HEK293 (cell line): ENCODE data around the gene CIB1.
"Not testable (repeated sequence)": the region's sequence is repeated elsewhere in the genome, so short reads cannot be mapped to it uniquely, and the experiment has no call there.

Source experiments
- CTCF ChIA-PET: fragments of 350-600 bp; formaldehyde crosslinking; extraction: SDS; loops from one replicate; lab custom pipeline; 2021; ENCODE audit warnings: antibody characterized with exemption; lab: Yijun Ruan, JAX
- POLR2A ChIA-PET: fragments of 300-600 bp; formaldehyde crosslinking; extraction: SDS; loops from one replicate; lab custom pipeline; 2020; ENCODE audit warnings: antibody characterized with exemption, inconsistent platforms; lab: Yijun Ruan, JAX
- H3K27ac ChIP-seq: fragments of 200-500 bp; sonication (Bioruptor generic); 2 replicates; pipeline ENCODE4 v1.5.1; 2014; ENCODE audit warnings: low read depth, low read length, control low read depth, inconsistent platforms; ENCODE audit errors: extremely low read depth
- H3K36me3 ChIP-seq, 2 experiments: fragments of 200-500 bp in 1 of 2; sonication (Bioruptor generic) in 1 of 2; 1 replicate in 1 of 2; 2 replicates in 1 of 2; pipeline ENCODE4 v1.5.1; 2014 to 2017; ENCODE audit warnings: inconsistent platforms in 2 of 2, low read length in 2 of 2; ENCODE audit not compliant: control insufficient read depth in 2 of 2, insufficient read depth in 1 of 2
- H3K4me1 ChIP-seq: fragments of 200-500 bp; sonication (Bioruptor generic); 2 replicates; pipeline ENCODE4 v1.5.1; 2014; ENCODE audit warnings: mild to moderate bottlenecking, low read length, inconsistent platforms; ENCODE audit not compliant: control insufficient read depth, insufficient read depth
- H3K4me3 ChIP-seq: 2 replicates; pipeline ENCODE4 v1.5.1; 2011; ENCODE audit warnings: low read depth, mild to moderate bottlenecking, control low read depth, low read length, moderate library complexity
- H3K9me3 ChIP-seq: fragments of 200-500 bp; sonication (Bioruptor generic); 2 replicates; pipeline ENCODE4 v1.5.1; 2014; ENCODE audit warnings: low read depth, low read length, inconsistent platforms; ENCODE audit not compliant: control insufficient read depth, insufficient read depth
- GLIS2 ChIP-seq: fragments of 450-650 bp; formaldehyde crosslinking; IDR thresholded peaks from 2 replicates; pipeline ENCODE4 v1.5.1; 2016; ENCODE audit warnings: missing biosample characterization, missing genetic modification characterization
- KLF8 ChIP-seq: fragments of 450-650 bp; formaldehyde crosslinking; IDR thresholded peaks from 2 replicates; pipeline ENCODE4 v1.5.1; 2016; ENCODE audit warnings: missing biosample characterization, missing genetic modification characterization
- MEIS1 ChIP-seq: sonication (generic); formaldehyde crosslinking; IDR thresholded peaks from 2 replicates; pipeline ENCODE4 v1.8.1; 2022; ENCODE audit warnings: missing genetic modification reagents, mild to moderate bottlenecking, borderline replicate concordance
- SP7 ChIP-seq: fragments of 450-650 bp; formaldehyde crosslinking; IDR thresholded peaks from 2 replicates; pipeline ENCODE4 v1.5.1; 2016; ENCODE audit warnings: missing biosample characterization, missing genetic modification characterization
- ZBTB21 ChIP-seq: fragments of 450-650 bp; formaldehyde crosslinking; IDR thresholded peaks from 2 replicates; pipeline ENCODE4 v1.5.1; 2017; ENCODE audit warnings: missing biosample characterization, missing genetic modification characterization
- ZBTB7A ChIP-seq: fragments of 450-650 bp; formaldehyde crosslinking; IDR thresholded peaks from 2 replicates; pipeline ENCODE4 v1.5.1; 2016; ENCODE audit warnings: low read depth, missing biosample characterization, missing genetic modification characterization
- ZFP37 ChIP-seq: fragments of 450-650 bp; formaldehyde crosslinking; IDR thresholded peaks from 2 replicates; pipeline ENCODE4 v1.5.1; 2016; ENCODE audit warnings: missing biosample characterization, missing genetic modification characterization
- ZNF184 ChIP-seq: fragments of 450-650 bp; IDR thresholded peaks from 2 replicates; pipeline ENCODE4 v1.5.1; 2018; ENCODE audit warnings: missing biosample characterization, mild to moderate bottlenecking, missing genetic modification characterization
- ZNF239 ChIP-seq: fragments of 450-650 bp; formaldehyde crosslinking; IDR thresholded peaks from 2 replicates; pipeline ENCODE4 v1.5.1; 2016; ENCODE audit warnings: missing biosample characterization, missing genetic modification characterization
- ZNF341 ChIP-seq: fragments of 450-650 bp; formaldehyde crosslinking; IDR thresholded peaks from 2 replicates; pipeline ENCODE4; 2016; ENCODE audit warnings: low read depth, missing biosample characterization, missing genetic modification characterization
- ZNF350 ChIP-seq: fragments of 450-650 bp; formaldehyde crosslinking; IDR thresholded peaks from 2 replicates; pipeline ENCODE4 v1.5.0; 2017; ENCODE audit warnings: missing biosample characterization, mild to moderate bottlenecking, missing genetic modification characterization
- ZNF416 ChIP-seq: fragments of 450-650 bp; formaldehyde crosslinking; IDR thresholded peaks from 2 replicates; pipeline ENCODE4 v1.5.1; 2016; ENCODE audit warnings: missing biosample characterization, missing genetic modification characterization
- ZNF510 ChIP-seq: fragments of 450-650 bp; formaldehyde crosslinking; IDR thresholded peaks from 2 replicates; pipeline ENCODE4 v1.5.1; 2018; ENCODE audit warnings: mild to moderate bottlenecking, missing genetic modification characterization, missing biosample characterization; ENCODE audit not compliant: insufficient replicate concordance
- ZNF548 ChIP-seq: fragments of 450-650 bp; formaldehyde crosslinking; IDR thresholded peaks from 2 replicates; pipeline ENCODE4 v1.5.1; 2016; ENCODE audit warnings: missing biosample characterization, missing genetic modification characterization
- ZNF560 ChIP-seq: fragments of 450-650 bp; formaldehyde crosslinking; IDR thresholded peaks from 2 replicates; pipeline ENCODE4 v1.5.1; 2017; ENCODE audit warnings: missing biosample characterization, missing genetic modification characterization, borderline replicate concordance
- ZNF777 ChIP-seq: fragments of 450-650 bp; formaldehyde crosslinking; IDR thresholded peaks from 2 replicates; pipeline ENCODE4 v1.5.1; 2017; ENCODE audit warnings: missing biosample characterization, missing genetic modification characterization, borderline replicate concordance
- ZSCAN23 ChIP-seq: fragments of 450-650 bp; formaldehyde crosslinking; IDR thresholded peaks from 2 replicates; pipeline ENCODE4 v1.5.1; 2016; ENCODE audit warnings: missing biosample characterization, missing genetic modification characterization
- TF ChIP-seq, protein P1 (sequence below): fragments of 450-650 bp; formaldehyde crosslinking; IDR thresholded peaks from 2 replicates; pipeline ENCODE4 v1.5.1; 2016; ENCODE audit warnings: missing biosample characterization, missing genetic modification characterization, borderline replicate concordance
- TF ChIP-seq, protein P2 (sequence below): fragments of 450-650 bp; formaldehyde crosslinking; IDR thresholded peaks from 2 replicates; pipeline ENCODE4 v1.5.1; 2016; ENCODE audit warnings: missing biosample characterization, missing genetic modification characterization
- TF ChIP-seq, protein P3 (sequence below): fragments of 450-650 bp; formaldehyde crosslinking; IDR thresholded peaks from 2 replicates; pipeline ENCODE4 v1.5.1; 2016; ENCODE audit warnings: missing biosample characterization, missing genetic modification characterization
- TF ChIP-seq, protein P4 (sequence below): fragments of 450-650 bp; formaldehyde crosslinking; IDR thresholded peaks from 2 replicates; pipeline ENCODE4 v1.5.1; 2016; ENCODE audit warnings: missing biosample characterization, missing genetic modification characterization

The CIB1 gene

DNA sequence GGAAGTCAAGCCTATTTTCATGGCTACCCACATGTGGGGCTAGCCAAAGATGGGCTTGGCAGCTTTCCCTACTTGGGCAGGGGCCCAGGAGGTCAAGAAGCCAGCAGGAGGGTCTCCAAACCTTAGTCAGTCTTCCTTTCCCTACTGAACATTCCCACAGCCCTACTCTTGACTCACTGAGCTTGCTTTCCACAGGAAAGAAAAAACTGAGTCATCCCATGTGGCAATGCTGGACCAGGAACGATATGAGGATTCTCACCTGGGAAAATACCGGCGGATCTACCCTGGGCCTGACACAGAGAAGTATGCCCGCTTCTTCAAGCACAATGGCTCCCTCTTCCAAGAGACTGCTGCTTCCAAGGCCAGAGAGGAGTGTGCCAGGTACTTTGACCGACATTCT lies 28.1 kb upstream of the CIB1 start (continued):
- TF ChIP-seq, protein P1, sequence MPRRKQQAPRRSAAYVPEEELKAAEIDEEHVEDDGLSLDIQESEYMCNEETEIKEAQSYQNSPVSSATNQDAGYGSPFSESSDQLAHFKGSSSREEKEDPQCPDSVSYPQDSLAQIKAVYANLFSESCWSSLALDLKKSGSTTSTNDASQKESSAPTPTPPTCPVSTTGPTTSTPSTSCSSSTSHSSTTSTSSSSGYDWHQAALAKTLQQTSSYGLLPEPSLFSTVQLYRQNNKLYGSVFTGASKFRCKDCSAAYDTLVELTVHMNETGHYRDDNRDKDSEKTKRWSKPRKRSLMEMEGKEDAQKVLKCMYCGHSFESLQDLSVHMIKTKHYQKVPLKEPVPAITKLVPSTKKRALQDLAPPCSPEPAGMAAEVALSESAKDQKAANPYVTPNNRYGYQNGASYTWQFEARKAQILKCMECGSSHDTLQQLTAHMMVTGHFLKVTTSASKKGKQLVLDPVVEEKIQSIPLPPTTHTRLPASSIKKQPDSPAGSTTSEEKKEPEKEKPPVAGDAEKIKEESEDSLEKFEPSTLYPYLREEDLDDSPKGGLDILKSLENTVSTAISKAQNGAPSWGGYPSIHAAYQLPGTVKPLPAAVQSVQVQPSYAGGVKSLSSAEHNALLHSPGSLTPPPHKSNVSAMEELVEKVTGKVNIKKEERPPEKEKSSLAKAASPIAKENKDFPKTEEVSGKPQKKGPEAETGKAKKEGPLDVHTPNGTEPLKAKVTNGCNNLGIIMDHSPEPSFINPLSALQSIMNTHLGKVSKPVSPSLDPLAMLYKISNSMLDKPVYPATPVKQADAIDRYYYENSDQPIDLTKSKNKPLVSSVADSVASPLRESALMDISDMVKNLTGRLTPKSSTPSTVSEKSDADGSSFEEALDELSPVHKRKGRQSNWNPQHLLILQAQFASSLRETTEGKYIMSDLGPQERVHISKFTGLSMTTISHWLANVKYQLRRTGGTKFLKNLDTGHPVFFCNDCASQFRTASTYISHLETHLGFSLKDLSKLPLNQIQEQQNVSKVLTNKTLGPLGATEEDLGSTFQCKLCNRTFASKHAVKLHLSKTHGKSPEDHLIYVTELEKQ (tag by site-specific recombination) = no peak
- TF ChIP-seq ZNF341 (tag by site-specific recombination) = no peak
- no peak for TF ChIP-seq MEIS1
- no peak for TF ChIP-seq ZNF548 (tag by site-specific recombination)

DNA sequence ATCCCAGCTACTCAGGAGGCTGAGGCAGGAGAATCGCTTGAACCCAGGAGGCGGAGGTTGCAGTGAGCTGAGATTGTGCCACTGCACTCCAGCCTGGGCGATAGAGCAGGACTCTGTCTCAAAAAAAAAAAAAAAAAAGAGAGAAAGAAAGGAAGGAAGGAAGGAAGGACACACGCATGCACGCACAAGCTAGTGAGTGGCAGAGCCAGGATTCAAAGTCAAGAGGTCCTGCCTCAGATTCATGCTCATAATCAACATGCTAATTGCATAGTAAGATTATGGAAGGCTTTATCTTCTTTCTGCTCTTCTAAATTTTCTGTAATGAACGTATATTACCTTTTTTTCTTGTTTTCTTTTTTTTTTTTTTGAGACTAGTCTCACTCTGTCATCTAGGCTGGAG lies 27.0 kb upstream of the CIB1 start:
- H3K4me1 ChIP-seq, H3K27ac ChIP-seq, H3K4me3 ChIP-seq, H3K9me3 ChIP-seq, H3K36me3 ChIP-seq, CTCF ChIA-PET: not testable (repeated sequence)
- POLR2A ChIA-PET = interaction anchor here (1.7 to 4.7 kb wide), 2 partner anchors 11 to 27 kb away, joined by 12 to 18 read pairs; partner anchors contain the start of genes CIB1, GDPGP1 and TTLL13

DNA sequence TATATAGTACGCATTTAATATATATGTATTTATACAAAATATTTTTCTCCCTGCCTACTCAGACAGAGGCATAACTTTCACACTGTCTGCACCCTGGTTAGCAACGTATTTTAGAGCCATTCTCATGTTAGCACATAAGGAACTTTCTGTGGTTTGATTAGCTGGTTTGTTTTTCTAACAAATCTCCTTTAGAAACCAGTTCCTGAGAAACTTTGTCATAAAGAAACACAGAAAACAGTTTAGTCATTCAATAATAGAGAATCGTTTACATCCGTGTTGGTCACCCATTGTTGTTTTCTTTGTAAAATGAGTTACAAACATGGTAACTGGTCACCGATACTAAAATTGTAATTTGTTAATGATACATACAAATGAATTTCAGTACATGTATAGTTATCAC lies 25.8 kb upstream of the CIB1 start:
- Histone ChIP-seq H3K9me3 (no peaks in the 10 kb centered on the region), H3K4me1 (no peaks in the 10 kb centered on the region), H3K27ac (no peak overlapping the region), H3K36me3 (no peaks in the 10 kb centered on the region), H3K4me3 (no peak overlapping the region)
- CTCF ChIA-PET = no interaction called here
- TF ChIP-seq ZFP37 (tag by site-specific recombination) (no peak), MEIS1 (no peak), GLIS2 (tag by site-specific recombination) (no peak), ZBTB7A (tag by site-specific recombination) (no peak), KLF8 (no peak), ZBTB21 (tag by site-specific recombination) (no peak), ZNF560 (tag by site-specific recombination) (no peak), ZNF184 (tag by site-specific recombination) (no peak), ZNF239 (no peak)
- TF ChIP-seq, protein P2, sequence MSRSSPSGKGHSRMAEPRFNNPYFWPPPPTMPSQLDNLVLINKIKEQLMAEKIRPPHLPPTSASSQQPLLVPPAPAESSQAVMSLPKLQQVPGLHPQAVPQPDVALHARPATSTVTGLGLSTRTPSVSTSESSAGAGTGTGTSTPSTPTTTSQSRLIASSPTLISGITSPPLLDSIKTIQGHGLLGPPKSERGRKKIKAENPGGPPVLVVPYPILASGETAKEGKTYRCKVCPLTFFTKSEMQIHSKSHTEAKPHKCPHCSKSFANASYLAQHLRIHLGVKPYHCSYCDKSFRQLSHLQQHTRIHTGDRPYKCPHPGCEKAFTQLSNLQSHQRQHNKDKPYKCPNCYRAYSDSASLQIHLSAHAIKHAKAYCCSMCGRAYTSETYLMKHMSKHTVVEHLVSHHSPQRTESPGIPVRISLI (tag by site-specific recombination) = no peak
- TF ChIP-seq, protein P3, sequence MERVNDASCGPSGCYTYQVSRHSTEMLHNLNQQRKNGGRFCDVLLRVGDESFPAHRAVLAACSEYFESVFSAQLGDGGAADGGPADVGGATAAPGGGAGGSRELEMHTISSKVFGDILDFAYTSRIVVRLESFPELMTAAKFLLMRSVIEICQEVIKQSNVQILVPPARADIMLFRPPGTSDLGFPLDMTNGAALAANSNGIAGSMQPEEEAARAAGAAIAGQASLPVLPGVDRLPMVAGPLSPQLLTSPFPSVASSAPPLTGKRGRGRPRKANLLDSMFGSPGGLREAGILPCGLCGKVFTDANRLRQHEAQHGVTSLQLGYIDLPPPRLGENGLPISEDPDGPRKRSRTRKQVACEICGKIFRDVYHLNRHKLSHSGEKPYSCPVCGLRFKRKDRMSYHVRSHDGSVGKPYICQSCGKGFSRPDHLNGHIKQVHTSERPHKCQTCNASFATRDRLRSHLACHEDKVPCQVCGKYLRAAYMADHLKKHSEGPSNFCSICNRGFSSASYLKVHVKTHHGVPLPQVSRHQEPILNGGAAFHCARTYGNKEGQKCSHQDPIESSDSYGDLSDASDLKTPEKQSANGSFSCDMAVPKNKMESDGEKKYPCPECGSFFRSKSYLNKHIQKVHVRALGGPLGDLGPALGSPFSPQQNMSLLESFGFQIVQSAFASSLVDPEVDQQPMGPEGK = no peak
- POLR2A ChIA-PET = interaction anchor here (4.7 kb wide), 1 partner anchor 26 kb away, joined by 18 read pairs; the partner anchor contains the start of genes CIB1 and GDPGP1

DNA sequence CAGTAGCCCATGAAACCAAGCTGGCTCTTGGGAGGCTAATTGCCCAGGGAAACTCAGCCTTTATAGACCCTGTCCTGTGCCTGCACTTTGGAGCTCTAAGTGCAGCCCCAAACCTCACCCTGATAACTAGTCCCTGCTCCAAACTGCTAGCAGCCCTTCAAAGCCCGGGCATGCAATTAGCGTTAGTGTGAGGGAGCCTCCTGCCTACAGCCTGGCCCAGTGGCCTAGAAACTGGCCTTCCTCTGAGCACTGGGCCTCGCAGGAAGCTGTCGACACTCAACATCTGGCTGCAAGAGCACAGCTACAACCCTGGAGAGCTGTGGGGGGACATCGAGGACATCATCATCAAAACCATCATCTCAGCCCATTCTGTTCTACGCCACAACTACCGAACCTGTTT lies 24.0 kb upstream of the CIB1 start:
- Histone ChIP-seq H3K4me1 (no peaks in the 10 kb centered on the region), H3K36me3 (no peaks in the 10 kb centered on the region), H3K9me3 (no peaks in the 10 kb centered on the region), H3K4me3 (no peak overlapping the region), H3K27ac (no peak overlapping the region)
- ChIA-PET POLR2A (interaction anchor here (1.2 kb wide), 1 partner anchor 8 kb away, joined by 3 read pairs; the partner anchor contains the start of gene TTLL13), CTCF (interaction anchor here (0.6 kb wide), 1 partner anchor 37 kb away, joined by 3 read pairs; no protein-coding TSS in a partner anchor)
- TF ChIP-seq ZNF510 (tag by site-specific recombination) (no peak), ZNF416 (tag by site-specific recombination) (no peak), ZSCAN23 (tag by site-specific recombination) (no peak), ZNF350 (tag by site-specific recombination) (no peak), SP7 (tag by site-specific recombination) (no peak), ZNF777 (tag by site-specific recombination) (no peak)
- TF ChIP-seq, protein P3 = no peak
- TF ChIP-seq, protein P4, sequence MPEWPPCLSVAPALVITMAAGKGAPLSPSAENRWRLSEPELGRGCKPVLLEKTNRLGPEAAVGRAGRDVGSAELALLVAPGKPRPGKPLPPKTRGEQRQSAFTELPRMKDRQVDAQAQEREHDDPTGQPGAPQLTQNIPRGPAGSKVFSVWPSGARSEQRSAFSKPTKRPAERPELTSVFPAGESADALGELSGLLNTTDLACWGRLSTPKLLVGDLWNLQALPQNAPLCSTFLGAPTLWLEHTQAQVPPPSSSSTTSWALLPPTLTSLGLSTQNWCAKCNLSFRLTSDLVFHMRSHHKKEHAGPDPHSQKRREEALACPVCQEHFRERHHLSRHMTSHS = no peak
